Activated CD4-positive, alpha-beta T cell treated with anti-CD3 and anti-CD28 coated beads for 36 hours (primary cell): ENCODE data around the gene INO80D. TPM values are rescaled to one million over a fixed set of nuclear protein-coding genes. Genes with fewer than 3 reads are reported as not detected.
"Not testable (repeated sequence)": the region's sequence is repeated elsewhere in the genome, so short reads cannot be mapped to it uniquely, and the experiment has no call there.

ENCODE experiments used
- ATAC-seq: fragments of 200-7000 bp; cut with Tn5 transposase; one replicate; pipeline ENCODE4 v1.10.0; 2021; ENCODE audit warnings: mild to moderate bottlenecking, moderate library complexity
- CTCF ChIA-PET: fragments of 350-600 bp; sonication (Branson Sonifier 250); formaldehyde crosslinking; loops from one replicate; lab custom pipeline; 2021; ENCODE audit warnings: antibody characterized with exemption; lab: Charles Lee
- POLR2A ChIA-PET: fragments of 350-600 bp; sonication (Branson Sonifier 250); formaldehyde crosslinking; loops from one replicate; lab custom pipeline; 2021; ENCODE audit warnings: antibody characterized with exemption, inconsistent platforms; lab: Charles Lee
- DNase-seq: peaks from one replicate; pipeline ENCODE4 v3.0.0-alpha.2; 2020
- H3K27ac Mint-ChIP-seq: one replicate; pipeline ENCODE4 v1.8.0; 2021; ENCODE audit warnings: mixed read lengths
- H3K27me3 Mint-ChIP-seq: one replicate; pipeline ENCODE4 v1.8.0; 2021; ENCODE audit warnings: mixed read lengths
- H3K36me3 Mint-ChIP-seq: one replicate; pipeline ENCODE4 v1.8.0; 2021; ENCODE audit warnings: low read depth, mixed read lengths
- H3K4me1 Mint-ChIP-seq: one replicate; pipeline ENCODE4 v1.8.0; 2021; ENCODE audit warnings: mixed read lengths
- H3K4me3 Mint-ChIP-seq: one replicate; pipeline ENCODE4 v1.8.0; 2021; ENCODE audit warnings: mild to moderate bottlenecking, moderate library complexity, mixed read lengths
- H3K9me3 Mint-ChIP-seq: one replicate; pipeline ENCODE4 v1.8.0; 2021; ENCODE audit warnings: low read depth, mixed read lengths
- intact Hi-C, 2 experiments: fragments of 100-400 bp; cut with DNase I in 1 of 2; cut with micrococcal nuclease in 1 of 2; formaldehyde crosslinking; loops; one replicate each; pipeline versions ENCODE4 v1.14.2 to v1.15.1; 2022 to 2024; cut with DNase I, micrococcal nuclease
- total RNA-seq, 2 experiments: library from RNA; stranded (reverse); gene quantifications; one replicate each; pipeline ENCODE4 v1.2.3, GENCODE V29; 2021

INO80D gene
- total RNA-seq, 2 experiments from 2014 or later = 17.6 to 18.9 TPM

DNA sequence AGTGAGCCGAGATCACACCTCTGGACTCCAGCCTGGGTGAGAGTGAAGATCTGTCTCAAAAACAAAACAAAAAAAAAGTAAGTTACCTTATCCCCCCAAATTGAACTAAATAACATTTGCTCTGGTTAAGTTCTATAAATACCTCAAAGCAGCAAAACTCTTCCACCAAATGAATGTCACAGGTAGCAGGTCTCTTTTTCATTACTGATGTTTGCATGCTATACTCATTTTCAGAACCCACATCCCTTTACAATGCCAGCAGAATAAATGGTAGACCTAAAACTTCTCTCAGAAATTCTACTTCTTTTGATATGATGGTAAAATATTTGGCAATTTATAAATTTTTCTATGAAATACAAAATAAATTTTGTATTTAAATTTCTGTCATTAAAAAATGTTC, 22.3 kb downstream of the INO80D start:
- Mint-ChIP-seq H3K27me3 (no peaks in the 10 kb centered on the region), H3K4me3 (no peak overlapping the region), H3K36me3 (peaks cover 33% of the 10 kb centered on the region), H3K4me1 (peaks cover 20% of the 10 kb centered on the region), H3K27ac (no peak overlapping the region), H3K9me3 (no peaks in the 10 kb centered on the region)
- CTCF ChIA-PET = no interaction called here
- POLR2A ChIA-PET = no interaction called here
- DNase-seq (no peak), ATAC-seq (peak; percentile 44)
- intact Hi-C loops = no loop called here

DNA sequence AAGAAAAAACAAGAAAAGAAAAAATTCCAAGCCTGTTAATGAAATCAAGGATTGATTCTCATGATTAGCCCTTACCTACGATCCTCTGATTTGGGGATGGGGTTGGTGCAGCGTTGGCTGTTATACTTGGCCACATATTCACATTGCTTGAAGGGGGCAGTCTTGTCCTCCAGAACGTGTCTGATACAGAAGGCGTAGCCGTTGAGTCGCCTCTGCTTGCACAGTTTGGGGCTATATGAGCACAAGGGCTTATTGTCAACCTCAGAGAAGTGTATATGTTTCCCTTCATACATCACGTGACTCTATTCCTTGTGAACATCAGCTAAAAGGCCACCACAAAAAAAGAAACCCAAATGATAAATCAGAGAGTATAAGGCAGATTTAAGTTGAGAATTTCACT, 23.2 kb downstream of the INO80D start:
- ATAC-seq = no peak
- H3K27ac Mint-ChIP-seq = no peak overlapping the region

DNA sequence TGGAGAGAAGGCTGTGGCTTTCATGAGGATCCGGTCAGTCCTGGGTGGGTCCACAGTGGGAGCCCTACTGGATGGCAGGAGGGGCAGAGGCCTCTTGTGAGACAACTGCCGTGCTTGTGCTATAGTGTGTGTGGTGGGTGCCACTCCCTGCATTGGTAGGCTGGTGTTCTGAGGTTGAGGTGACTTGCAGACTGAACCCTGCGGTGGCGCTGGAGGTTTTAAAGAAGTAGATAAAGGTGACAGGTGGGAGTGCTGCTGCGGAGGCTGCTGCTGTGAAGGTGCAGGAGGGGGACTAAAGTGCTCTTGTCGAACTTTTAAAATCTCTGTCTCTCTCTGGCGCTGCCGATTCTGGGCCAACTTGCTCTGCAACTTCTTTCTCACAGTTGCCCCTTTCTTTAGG, 29.7 kb downstream of the INO80D start:
- Mint-ChIP-seq H3K36me3 (peaks cover 37% of the 10 kb centered on the region), H3K4me3 (no peak overlapping the region), H3K27ac (no peak overlapping the region), H3K4me1 (peaks cover 5% of the 10 kb centered on the region), H3K27me3 (no peaks in the 10 kb centered on the region), H3K9me3 (no peaks in the 10 kb centered on the region)
- CTCF ChIA-PET = no interaction called here
- no peak for DNase-seq
- no peak for ATAC-seq
- intact Hi-C loops = no loop called here
- POLR2A ChIA-PET = no interaction called here

More for the DNA sequence above, 23.2 kb downstream of the INO80D start:
- ChIA-PET CTCF (no interaction called here), POLR2A (no interaction called here)
- Mint-ChIP-seq H3K27me3 (no peaks in the 10 kb centered on the region), H3K9me3 (no peaks in the 10 kb centered on the region), H3K4me3 (no peak overlapping the region), H3K36me3 (peaks cover 36% of the 10 kb centered on the region), H3K4me1 (peaks cover 16% of the 10 kb centered on the region)
- intact Hi-C loops = no loop called here
- DNase-seq = no peak

DNA sequence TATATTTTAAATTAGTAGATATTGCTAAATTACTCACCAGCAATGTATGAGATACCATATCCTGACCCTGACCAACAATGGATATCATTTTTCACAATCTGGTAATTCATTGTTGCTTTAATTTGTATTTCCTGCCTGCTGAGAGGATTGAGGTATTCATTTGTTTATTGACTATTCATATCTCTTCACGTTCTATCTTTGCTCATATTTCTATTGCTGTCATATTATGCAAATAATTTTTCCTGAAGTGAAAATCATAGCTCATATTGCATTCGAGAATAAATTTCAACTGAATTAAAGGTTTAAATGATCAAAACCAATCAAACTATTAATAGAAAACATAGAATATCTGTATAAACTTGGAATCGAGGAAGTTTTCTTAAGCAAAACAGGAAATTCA, 31.0 kb downstream of the INO80D start:
- no peak overlapping the region for H3K4me3 Mint-ChIP-seq
- no peak for ATAC-seq
- peaks cover 7% of the 10 kb centered on the region for H3K4me1 Mint-ChIP-seq
- CTCF ChIA-PET = interaction anchor here (1.2 to 1.4 kb wide), 2 partner anchors 9 to 89 kb away, joined by 3 to 4 read pairs; no protein-coding TSS in a partner anchor
- DNase-seq = no peak
- POLR2A ChIA-PET = no interaction called here
- H3K27ac Mint-ChIP-seq = no peak overlapping the region
- H3K36me3 Mint-ChIP-seq = peaks cover 38% of the 10 kb centered on the region
- H3K27me3 Mint-ChIP-seq = no peaks in the 10 kb centered on the region
- no peaks in the 10 kb centered on the region for H3K9me3 Mint-ChIP-seq
- intact Hi-C loops = no loop called here

DNA sequence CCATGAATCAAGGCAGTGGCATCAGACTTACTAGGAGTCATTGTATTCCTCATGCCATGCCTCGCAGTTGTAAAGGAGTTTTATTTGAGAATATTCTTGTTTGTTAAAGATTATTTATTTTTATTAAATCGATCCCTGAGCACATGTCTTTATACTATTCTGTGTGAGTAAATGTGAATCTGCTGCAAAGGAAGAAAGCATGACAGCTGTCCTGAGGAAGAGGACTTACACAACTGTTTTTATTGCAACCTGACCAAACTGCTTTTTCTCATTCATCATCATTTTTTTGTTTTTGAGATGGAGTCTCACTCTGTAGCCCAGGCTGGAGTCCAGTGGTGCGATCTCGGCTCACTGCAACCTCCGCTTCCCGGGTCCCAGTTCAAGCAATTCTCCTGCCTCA, 34.1 kb downstream of the INO80D start:
- no peaks in the 10 kb centered on the region for H3K9me3 Mint-ChIP-seq

DNA sequence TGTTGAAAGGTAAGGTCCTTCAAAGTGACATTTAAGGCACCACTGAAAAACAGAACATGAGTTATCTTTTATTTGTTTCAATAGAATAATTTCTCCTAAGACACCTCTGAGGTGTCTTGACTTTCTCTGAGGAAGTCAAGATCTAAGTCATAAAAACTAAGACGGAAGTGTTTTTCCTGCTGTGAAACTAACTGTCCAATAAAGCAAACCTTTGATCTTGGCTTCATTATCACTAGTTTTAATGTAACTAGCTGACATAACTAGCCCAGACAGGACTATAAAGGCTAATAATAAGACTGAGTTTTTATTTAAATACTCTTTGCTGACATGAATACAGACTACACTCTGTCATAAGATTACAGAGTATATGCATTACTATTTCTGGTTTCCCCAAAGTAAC, 36.6 kb downstream of the INO80D start:
- Mint-ChIP-seq H3K4me3 (no peak overlapping the region), H3K27ac (no peak overlapping the region), H3K4me1 (peaks cover 15% of the 10 kb centered on the region), H3K9me3 (no peaks in the 10 kb centered on the region), H3K27me3 (no peaks in the 10 kb centered on the region), H3K36me3 (peaks cover 29% of the 10 kb centered on the region)
- CTCF ChIA-PET = interaction anchor here (1.6 kb wide), 1 partner anchor 34 kb away, joined by 3 read pairs; no protein-coding TSS in a partner anchor
- intact Hi-C loops = no loop called here
- POLR2A ChIA-PET = no interaction called here
- ATAC-seq = no peak
- DNase-seq = no peak

More for the DNA sequence above, 34.1 kb downstream of the INO80D start:
- H3K27ac Mint-ChIP-seq = no peak overlapping the region
- ChIA-PET POLR2A (no interaction called here), CTCF (interaction anchor here (1.2 kb wide), 1 partner anchor 9 kb away, joined by 3 read pairs; no protein-coding TSS in a partner anchor)
- peaks cover 16% of the 10 kb centered on the region for H3K4me1 Mint-ChIP-seq
- no peak for ATAC-seq
- H3K4me3 Mint-ChIP-seq = no peak overlapping the region
- H3K36me3 Mint-ChIP-seq = peaks cover 39% of the 10 kb centered on the region
- intact Hi-C loops = no loop called here
- no peaks in the 10 kb centered on the region for H3K27me3 Mint-ChIP-seq
- no peak for DNase-seq

DNA sequence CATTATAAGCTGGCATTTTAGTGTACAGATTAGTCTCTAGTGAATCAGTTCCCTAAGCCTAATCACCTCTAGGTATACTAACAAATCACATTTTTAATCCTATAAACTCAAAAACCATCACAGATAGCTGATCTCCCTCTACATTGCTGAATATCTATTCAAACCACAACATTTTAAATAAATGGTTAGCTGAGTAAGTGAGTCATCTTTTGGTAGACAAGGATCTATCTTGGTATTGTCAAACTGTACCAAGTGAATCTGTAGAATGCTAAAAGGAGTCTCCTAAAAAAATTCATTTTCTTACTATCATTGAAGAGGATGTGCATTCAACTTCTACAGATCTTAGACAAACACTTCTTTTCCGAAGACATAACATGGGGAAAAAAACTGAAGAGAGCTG, 40.7 kb downstream of the INO80D start:
- Mint-ChIP-seq H3K4me1 (peaks cover 22% of the 10 kb centered on the region), H3K36me3 (peaks cover 41% of the 10 kb centered on the region), H3K27ac (no peak overlapping the region), H3K9me3 (no peaks in the 10 kb centered on the region), H3K27me3 (no peaks in the 10 kb centered on the region), H3K4me3 (no peak overlapping the region)
- ChIA-PET CTCF (interaction anchor here (0.7 to 1.8 kb wide), 4 partner anchors 8 to 14 kb away, joined by 3 to 6 read pairs (median 4); no protein-coding TSS in a partner anchor), POLR2A (no interaction called here)
- ATAC-seq (no peak), DNase-seq (no peak)
- intact Hi-C loops = no loop called here

DNA sequence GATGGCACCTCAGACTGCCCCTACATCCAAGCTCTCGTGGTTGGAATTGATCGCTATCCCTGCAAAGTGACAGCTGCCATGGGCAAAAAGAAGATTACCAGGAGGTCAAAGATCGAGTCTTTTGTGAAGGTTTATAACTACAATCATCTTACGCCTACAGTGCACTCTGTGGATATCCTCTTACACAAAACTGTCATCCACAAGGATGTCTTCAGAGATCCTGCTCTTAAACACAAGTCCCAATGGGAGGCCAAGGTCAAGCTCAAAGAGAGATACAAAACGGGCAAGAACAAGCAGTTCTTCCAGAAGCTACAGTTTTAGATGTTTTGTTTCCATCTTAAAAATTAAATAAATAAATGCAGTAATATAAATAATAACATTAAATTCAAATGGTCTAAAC, 45.4 kb downstream of the INO80D start:
- Mint-ChIP-seq H3K4me1 (peaks cover 16% of the 10 kb centered on the region), H3K4me3 (no peak overlapping the region), H3K27ac (no peak overlapping the region), H3K36me3 (peaks cover 63% of the 10 kb centered on the region), H3K9me3 (peaks cover 2% of the 10 kb centered on the region), H3K27me3 (no peaks in the 10 kb centered on the region)
- ChIA-PET POLR2A (no interaction called here), CTCF (no interaction called here)
- ATAC-seq (no peak), DNase-seq (no peak)
- intact Hi-C loops = no loop called here

DNA sequence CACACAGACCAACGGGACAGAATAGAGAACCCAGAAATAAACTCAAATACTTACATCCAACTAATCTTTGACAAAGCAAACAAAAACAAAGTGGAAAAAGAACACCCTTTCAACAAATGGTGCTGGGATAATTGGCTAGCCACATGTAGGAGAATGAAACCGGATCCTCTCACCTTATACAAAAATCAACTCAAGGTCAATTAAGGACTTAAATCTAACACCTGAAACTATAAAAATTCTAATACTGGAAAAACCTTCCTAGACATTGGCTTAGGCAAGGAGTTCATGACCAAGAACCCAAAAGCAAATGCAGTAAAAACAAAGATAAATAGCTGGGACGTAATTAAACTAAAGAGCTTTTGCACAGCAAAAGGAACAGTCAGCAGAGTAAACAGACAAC, 50.6 kb downstream of the INO80D start:
- H3K27ac Mint-ChIP-seq, POLR2A ChIA-PET, H3K4me3 Mint-ChIP-seq, H3K27me3 Mint-ChIP-seq, CTCF ChIA-PET, DNase-seq, ATAC-seq, intact Hi-C loops: not testable (repeated sequence)
- H3K4me1 Mint-ChIP-seq = peaks cover 55% of the 10 kb centered on the region
- H3K9me3 Mint-ChIP-seq = peaks cover 12% of the 10 kb centered on the region
- H3K36me3 Mint-ChIP-seq = peaks cover 83% of the 10 kb centered on the region

DNA sequence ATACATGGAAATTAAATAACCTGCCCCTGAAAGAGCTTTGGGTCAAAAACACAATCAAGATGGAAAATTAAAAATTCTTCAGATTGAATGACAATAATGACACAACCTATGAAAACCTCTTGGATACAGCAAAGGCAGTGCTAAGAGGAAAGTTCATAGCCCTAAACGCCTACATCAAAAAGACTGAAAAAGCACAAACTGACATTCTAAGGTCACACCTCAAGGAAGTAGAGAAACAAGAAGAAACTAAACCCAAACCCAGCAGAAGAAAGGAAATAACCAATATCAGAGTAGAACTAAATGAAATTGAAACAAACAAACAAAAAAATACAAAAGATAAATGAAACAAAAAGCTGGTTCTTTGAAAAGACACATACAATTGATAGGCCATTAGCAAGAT, 52.5 kb downstream of the INO80D start:
- intact Hi-C loops = loop anchor here (5.0 kb wide), 2 partner anchors 54 to 244 kb away; partner anchors contain the start of gene INO80D (in 1 of the 2)
- peaks cover 84% of the 10 kb centered on the region for H3K36me3 Mint-ChIP-seq
- H3K27ac Mint-ChIP-seq, DNase-seq, H3K27me3 Mint-ChIP-seq, ATAC-seq, POLR2A ChIA-PET, H3K4me3 Mint-ChIP-seq: not testable (repeated sequence)
- peaks cover 64% of the 10 kb centered on the region for H3K4me1 Mint-ChIP-seq
- CTCF ChIA-PET = interaction anchor here (1.1 kb wide), 1 partner anchor 85 kb away, joined by 3 read pairs; no protein-coding TSS in a partner anchor
- peaks cover 12% of the 10 kb centered on the region for H3K9me3 Mint-ChIP-seq

DNA sequence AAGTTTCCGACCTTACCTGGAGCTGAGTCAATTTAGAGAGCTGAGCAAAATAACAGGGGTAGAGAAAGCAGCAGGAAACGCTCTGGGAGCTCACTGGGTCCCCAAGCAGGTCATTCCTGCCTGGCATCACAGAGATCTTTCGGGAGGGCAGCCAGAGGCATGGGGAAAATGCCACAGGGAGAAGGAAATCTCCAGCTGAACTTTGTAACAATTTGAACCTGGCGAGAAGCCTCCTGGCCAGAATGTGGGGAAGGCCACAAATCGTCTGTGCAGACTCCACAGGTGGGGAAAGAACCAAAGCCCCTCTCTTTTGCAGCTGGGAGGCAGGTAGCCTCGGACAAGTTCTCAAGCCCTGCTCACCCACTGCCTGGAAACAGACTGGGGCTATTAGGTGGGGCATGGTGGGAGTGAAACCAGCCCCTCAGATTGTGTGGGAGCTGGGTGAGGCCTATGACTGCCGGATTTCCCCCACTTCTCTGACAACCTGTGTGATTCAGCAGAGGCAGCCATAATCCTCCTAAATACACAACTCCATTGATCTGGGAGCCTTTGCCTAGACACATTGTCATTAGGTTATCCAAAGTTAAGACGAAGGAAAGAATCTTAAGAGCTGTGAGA, 53.9 kb downstream of the INO80D start:
- DNase-seq (peak; percentile 11), ATAC-seq (no peak)
- peak overlapping the region; percentile 47 for H3K27ac Mint-ChIP-seq
- H3K36me3 Mint-ChIP-seq = peaks cover 73% of the 10 kb centered on the region
- intact Hi-C loops = loop anchor here (1.0 to 5.0 kb wide), 5 partner anchors 54 to 329 kb away; partner anchors contain the start of genes INO80D (in 2 of the 2), EEF1B2 (in 1 of the 2) and NDUFS1 (in 1 of the 2)
- H3K4me1 Mint-ChIP-seq = peaks cover 64% of the 10 kb centered on the region
- POLR2A ChIA-PET = no interaction called here
- H3K27me3 Mint-ChIP-seq = no peaks in the 10 kb centered on the region
- H3K4me3 Mint-ChIP-seq = no peak overlapping the region
- CTCF ChIA-PET = interaction anchor here (1.2 to 1.3 kb wide), 2 partner anchors 13 to 76 kb away, joined by 4 to 6 read pairs; no protein-coding TSS in a partner anchor
- peaks cover 12% of the 10 kb centered on the region for H3K9me3 Mint-ChIP-seq
